Hepatocyte (in vitro differentiated cells): ENCODE data around the gene LCE2A.
"Not testable (repeated sequence)": the region's sequence is repeated elsewhere in the genome, so short reads cannot be mapped to it uniquely, and the experiment has no call there.

Experiments used
- CTCF ChIP-seq: fragments of 200-600 bp; sonication (generic); IDR thresholded peaks from 2 replicates; pipeline ENCODE4 v1.5.1; 2016; ENCODE audit warnings: antibody characterized with exemption, mild to moderate bottlenecking; ENCODE audit not compliant: poor library complexity
- EZH2 ChIP-seq: fragments of 200-600 bp; sonication (generic); IDR thresholded peaks from 2 replicates; pipeline ENCODE4 v1.6.1; 2016; ENCODE audit warnings: antibody characterized with exemption, mild to moderate bottlenecking, borderline replicate concordance
- EZH2phosphoT487 ChIP-seq: fragments of 200-600 bp; sonication (generic); IDR thresholded peaks from one replicate; pipeline ENCODE4 v1.6.1; 2018; ENCODE audit warnings: antibody characterized with exemption, mild to moderate bottlenecking, low read depth, moderate library complexity; ENCODE audit not compliant: unreplicated experiment, severe bottlenecking

- not testable (repeated sequence) for TF ChIP-seq CTCF, EZH2, EZH2phosphoT487
These were observed 32.0 kb upstream of the LCE2A start for GRCh38 chr1:152666171-152666570.
